ENCODE data around the gene PLCB4. TPM values are rescaled to one million over a fixed set of nuclear protein-coding genes. Genes with fewer than 3 reads are reported as not detected.

Gene PLCB4
- total and polyA plus RNA-seq, 7 donors = 0.90 to 6.7 (median 2.1) TPM

- Histone ChIP-seq H3K4me3 (no peak overlapping the region), H3K36me3 (ENCODE audit: insufficient read depth in 1 of 2, low read depth in 1 of 2) (no peaks in the 10 kb centered on the region), H3K4me1 (no peaks in the 10 kb centered on the region), H3K9me3 (no peaks in the 10 kb centered on the region), H3K27me3 (ENCODE audit: insufficient read depth in 3 of 3, low read length in 2 of 3) (no peaks in the 10 kb centered on the region), H3K27ac (no peak overlapping the region)
- no peak for DNase-seq
- no peak for ATAC-seq
- intact Hi-C loops (cut with DNase I) = no loop called here
- WGBS, 3 donors = 91 to 93% (median 92%) methylated on average over 2 of the region's 2 CpGs
- TF ChIP-seq, protein P1, sequence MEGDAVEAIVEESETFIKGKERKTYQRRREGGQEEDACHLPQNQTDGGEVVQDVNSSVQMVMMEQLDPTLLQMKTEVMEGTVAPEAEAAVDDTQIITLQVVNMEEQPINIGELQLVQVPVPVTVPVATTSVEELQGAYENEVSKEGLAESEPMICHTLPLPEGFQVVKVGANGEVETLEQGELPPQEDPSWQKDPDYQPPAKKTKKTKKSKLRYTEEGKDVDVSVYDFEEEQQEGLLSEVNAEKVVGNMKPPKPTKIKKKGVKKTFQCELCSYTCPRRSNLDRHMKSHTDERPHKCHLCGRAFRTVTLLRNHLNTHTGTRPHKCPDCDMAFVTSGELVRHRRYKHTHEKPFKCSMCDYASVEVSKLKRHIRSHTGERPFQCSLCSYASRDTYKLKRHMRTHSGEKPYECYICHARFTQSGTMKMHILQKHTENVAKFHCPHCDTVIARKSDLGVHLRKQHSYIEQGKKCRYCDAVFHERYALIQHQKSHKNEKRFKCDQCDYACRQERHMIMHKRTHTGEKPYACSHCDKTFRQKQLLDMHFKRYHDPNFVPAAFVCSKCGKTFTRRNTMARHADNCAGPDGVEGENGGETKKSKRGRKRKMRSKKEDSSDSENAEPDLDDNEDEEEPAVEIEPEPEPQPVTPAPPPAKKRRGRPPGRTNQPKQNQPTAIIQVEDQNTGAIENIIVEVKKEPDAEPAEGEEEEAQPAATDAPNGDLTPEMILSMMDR (IDR thresholded peaks at IDR 0.05) = no peak
Observed at GRCh38 chr20:9457136-9457535, 388.2 kb downstream of the PLCB4 start.

GRCh38 chr20:9458138-9458796, 389.4 kb downstream of the PLCB4 start:
- Histone ChIP-seq H3K36me3 (ENCODE audit: insufficient read depth in 1 of 2, low read depth in 1 of 2) (no peaks in the 10 kb centered on the region), H3K27me3 (ENCODE audit: insufficient read depth in 3 of 3, low read length in 2 of 3) (no peaks in the 10 kb centered on the region), H3K4me1 (no peaks in the 10 kb centered on the region), H3K9me3 (no peaks in the 10 kb centered on the region), H3K4me3 (no peak overlapping the region), H3K27ac (no peak overlapping the region)
- DNase-seq = no peak
- intact Hi-C loops (cut with DNase I) = no loop called here
- ATAC-seq = no peak
- TF ChIP-seq, protein P1 (IDR thresholded peaks at IDR 0.05) = no peak
- WGBS, 3 donors = 80 to 85% (median 81%) methylated on average over 1 of the region's 1 CpG

DNA sequence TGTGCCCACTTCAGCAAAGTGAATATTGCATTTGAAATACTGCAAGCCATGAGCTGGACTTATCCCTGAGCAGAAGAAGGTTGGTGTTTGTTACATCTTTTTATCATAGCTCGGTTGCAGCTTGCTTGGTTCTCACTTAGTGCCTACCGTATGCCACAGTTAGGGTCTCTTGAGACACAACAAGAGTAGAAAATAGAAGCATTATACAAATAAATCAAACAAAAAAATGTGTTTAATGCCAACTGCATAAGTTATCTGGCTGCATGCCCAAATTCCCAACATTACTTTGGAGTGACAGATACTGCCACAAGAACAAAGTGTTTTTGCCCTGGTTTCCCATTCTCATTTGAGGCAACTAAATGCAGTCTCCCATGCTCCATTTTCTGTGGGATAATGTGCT, 391.6 kb downstream of the PLCB4 start:
- no peaks in the 10 kb centered on the region for H3K36me3 ChIP-seq (ENCODE audit: insufficient read depth in 1 of 2, low read depth in 1 of 2)
- H3K27me3 ChIP-seq (ENCODE audit: insufficient read depth in 3 of 3, low read length in 2 of 3) = no peaks in the 10 kb centered on the region
- TF ChIP-seq, protein P1 (IDR thresholded peaks at IDR 0.05) = no peak
- ATAC-seq (no peak), DNase-seq (no peak)
- intact Hi-C loops (cut with DNase I) = no loop called here
- H3K27ac ChIP-seq = no peak overlapping the region
- no peak overlapping the region for H3K4me3 ChIP-seq
- H3K9me3 ChIP-seq = no peaks in the 10 kb centered on the region
- no peaks in the 10 kb centered on the region for H3K4me1 ChIP-seq
- 32 to 43% (median 40%) methylated on average over 2 of the region's 2 CpGs for WGBS, 3 donors

DNA sequence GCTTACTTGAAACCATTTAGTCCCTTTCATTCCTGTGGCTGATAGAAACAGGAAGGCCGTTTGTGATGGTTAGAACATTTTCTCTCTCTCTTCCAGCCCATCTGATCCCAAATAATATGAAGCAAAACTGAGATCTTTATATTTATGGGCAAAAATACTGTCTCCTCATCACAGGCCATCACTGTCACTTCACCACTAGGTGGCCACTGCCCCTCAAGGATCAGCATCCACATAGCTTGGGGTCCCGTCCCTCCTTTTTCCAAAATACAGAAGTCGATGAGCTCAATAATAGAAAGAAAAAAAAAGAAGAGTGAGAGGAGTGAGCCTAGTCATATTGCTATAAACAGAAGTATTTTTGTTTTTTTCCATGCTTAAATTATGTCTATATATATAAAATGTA, 399.1 kb downstream of the PLCB4 start:
- H3K4me1 ChIP-seq = no peaks in the 10 kb centered on the region
- ATAC-seq (no peak), DNase-seq (no peak)
- no peak overlapping the region for H3K27ac ChIP-seq
- no peaks in the 10 kb centered on the region for H3K36me3 ChIP-seq (ENCODE audit: insufficient read depth in 1 of 2, low read depth in 1 of 2)
- TF ChIP-seq, protein P1 (IDR thresholded peaks at IDR 0.05) = no peak
- WGBS, 3 donors = 43 to 56% (median 51%) methylated on average over 3 of the region's 3 CpGs
- no peaks in the 10 kb centered on the region for H3K27me3 ChIP-seq (ENCODE audit: insufficient read depth in 3 of 3, low read length in 2 of 3)
- no peak overlapping the region for H3K4me3 ChIP-seq
- no peaks in the 10 kb centered on the region for H3K9me3 ChIP-seq
- intact Hi-C loops (cut with DNase I) = no loop called here

Measured in psoas muscle (tissue), 8 donors.